H1 (cell line): Measurements from ENCODE around the gene PDF. TPM values are rescaled to one million over a fixed set of nuclear protein-coding genes. Genes with fewer than 3 reads are reported as not detected.

ENCODE experiments used
- polyA plus RNA-seq, 7 experiments: library from polyadenylated mRNA; depleted of rRNA in 3 of 7; stranded (reverse) in 5 of 7; unstranded in 2 of 7; fragments of >200 nt in 5 of 7; fragments of 200-250 nt in 2 of 7; gene quantifications; 1 replicate in 5 of 7; 2 replicates in 1 of 7; 4 replicates in 1 of 7; pipeline versions ENCODE4 v1.2.1 to v1.2.3, GENCODE V29; 2011 to 2013; ENCODE audit warnings: missing spikeins in 2 of 7, mixed read lengths in 2 of 7
- total RNA-seq: library from RNA; stranded (reverse); fragmentation: NEBNext Ultra II Directional; extraction: Animal tissue kit (Norgen Biotek cat#: 25700); gene quantifications from 2 replicates; pipeline ENCODE4 v1.2.1, GENCODE V29; 2021

The PDF gene
- total and polyA plus RNA-seq, 2 of the 8 experiments (the other 6 are each of a cell fraction or from before 2014, with no cell fraction given): 17.7 to 23.9 TPM

Other genes starting within 250 kb of the PDF start
- gene HAS3, start 224.9 kb downstream of the PDF start, total RNA-seq: 64.4 and 69.6 TPM in 2 replicates
- gene HAS3, start 224.9 kb downstream of the PDF start, polyA plus RNA-seq (2011; rRNA removed): 32.1 and 36.3 TPM in 2 replicates
- 138 and 146 TPM in 2 replicates for gene CHTF8, start 198.0 kb downstream of the PDF start, total RNA-seq
- gene CHTF8, start 198.0 kb downstream of the PDF start, polyA plus RNA-seq (2011; rRNA removed): 114 and 163 TPM in 2 replicates
- 101 TPM in 2 replicates for gene UTP4, start 197.9 kb downstream of the PDF start, total RNA-seq
- gene UTP4, start 197.9 kb downstream of the PDF start, polyA plus RNA-seq (2011; rRNA removed): 71.8 and 118 TPM in 2 replicates
- 16.1 and 19.6 TPM in 2 replicates for gene SNTB2, start 143.4 kb downstream of the PDF start, total RNA-seq
- 6.0 and 8.9 TPM in 2 replicates for gene SNTB2, start 143.4 kb downstream of the PDF start, polyA plus RNA-seq (2011; rRNA removed)
- 24.1 and 26.6 TPM in 2 replicates for gene VPS4A, start 19.2 kb downstream of the PDF start, total RNA-seq
- 14.1 and 19.0 TPM in 2 replicates for gene VPS4A, start 19.2 kb downstream of the PDF start, polyA plus RNA-seq (2011; rRNA removed)
- gene COG8, start 9.0 kb upstream of the PDF start, total RNA-seq: 55.4 and 55.6 TPM in 2 replicates
- gene COG8, start 9.0 kb upstream of the PDF start, polyA plus RNA-seq (2011; rRNA removed): 49.1 and 60.9 TPM in 2 replicates
- 52.1 and 52.2 TPM in 2 replicates for gene NIP7, start 9.2 kb upstream of the PDF start, total RNA-seq
- 10.5 and 14.5 TPM in 2 replicates for gene NIP7, start 9.2 kb upstream of the PDF start, polyA plus RNA-seq (2011; rRNA removed)
- 0.94 TPM in 1 of 2 replicates, not detected in the other for gene TMED6, start 21.2 kb upstream of the PDF start, total RNA-seq
- not detected in 2 replicates for gene TMED6, start 21.2 kb upstream of the PDF start, polyA plus RNA-seq (2011; rRNA removed)
- 31.8 and 37.0 TPM in 2 replicates for gene TERF2, start 55.4 kb upstream of the PDF start, total RNA-seq
- gene TERF2, start 55.4 kb upstream of the PDF start, polyA plus RNA-seq (2011; rRNA removed): 14.1 and 16.1 TPM in 2 replicates
- 118 and 127 TPM in 2 replicates for gene CYB5B, start 94.0 kb upstream of the PDF start, total RNA-seq
- 70.8 and 108 TPM in 2 replicates for gene CYB5B, start 94.0 kb upstream of the PDF start, polyA plus RNA-seq (2011; rRNA removed)
- 25.4 and 29.0 TPM in 2 replicates for gene NFAT5, start 235.4 kb upstream of the PDF start, total RNA-seq
- gene NFAT5, start 235.4 kb upstream of the PDF start, polyA plus RNA-seq (2011; rRNA removed): 6.0 and 8.9 TPM in 2 replicates